Posterior vena cava (tissue), 2 donors: ENCODE results near the gene PPDPF. TPM values are rescaled to one million over a fixed set of nuclear protein-coding genes. Genes with fewer than 3 reads are reported as not detected.
A peak's percentile ranks its signal among the peaks of the same experiment; 100 is the strongest.
"Not testable (repeated sequence)": the region's sequence is repeated elsewhere in the genome, so short reads cannot be mapped to it uniquely, and the experiment has no call there.

Experiments used
- DNase-seq: peaks from one replicate; pipeline ENCODE4 v3.0.0-alpha.2; 2020; ENCODE audit warnings: low spot score
- intact Hi-C, 2 donors: fragments of 100-400 bp; cut with DNase I; formaldehyde crosslinking; loops; one replicate each; pipeline versions ENCODE4 v1.14.1 to v1.14.2; 2022 to 2023
- total RNA-seq, 2 donors: library from RNA; stranded (reverse); fragmentation: NEBNext Ultra II Directional; extraction: Animal tissue kit (Norgen Biotek cat#: 25700); gene quantifications; one replicate each; pipeline ENCODE4 v1.2.1, GENCODE V29; 2021
- donor health status: DM: yes; HTN: yes; CAD: no.
- donor health status: DM: yes; HTN: yes; CAD: no.

The PPDPF gene
- total RNA-seq, 2 donors from 2014 or later: 172 to 331 TPM

DNA sequence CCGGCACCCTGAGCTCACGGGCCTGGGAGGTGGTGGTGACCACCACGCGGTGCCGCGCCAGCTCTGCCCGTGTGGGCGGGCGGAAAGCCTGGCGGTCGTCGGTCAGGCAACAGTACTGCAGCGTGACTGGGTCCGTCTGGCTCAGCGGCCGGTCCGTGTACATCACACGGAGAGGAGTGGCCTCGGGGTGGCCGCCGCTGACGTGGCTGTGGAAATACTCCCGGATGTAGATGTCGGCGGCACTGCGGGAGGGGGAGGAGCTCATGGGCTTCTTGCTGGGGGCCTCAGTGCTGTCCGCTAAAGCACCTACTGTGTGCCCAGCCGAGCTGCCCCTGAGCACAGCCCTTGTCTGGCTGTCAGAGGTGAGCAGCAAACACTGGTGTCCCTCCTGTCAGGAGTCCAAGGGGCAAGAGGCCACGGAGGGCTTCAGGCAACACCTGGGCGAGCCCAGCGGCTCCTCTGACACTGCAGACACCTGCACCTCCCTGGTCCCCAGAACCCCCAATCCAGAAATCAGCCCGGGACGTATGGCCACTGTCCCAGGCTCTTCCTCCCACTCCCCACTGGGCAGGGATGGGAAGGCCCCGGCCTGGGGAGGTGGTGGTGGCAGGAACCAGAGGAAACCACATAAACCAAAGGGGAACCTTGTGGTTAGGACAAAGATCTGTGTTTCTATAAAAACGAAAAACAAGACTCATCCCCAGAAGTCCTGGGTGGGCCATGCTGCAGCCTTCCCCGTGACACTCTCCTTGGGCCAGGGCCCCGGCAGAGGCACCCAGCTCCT lies 47.0 kb downstream of the PPDPF start:
- intact Hi-C loops: no loop called here
- DNase-seq: peak; percentile 93

- no peak for DNase-seq
Measured at GRCh38 chr20:63568170-63568981, 47.8 kb downstream of the PPDPF start.

GRCh38 chr20:63568986-63569949 lies 48.7 kb downstream of the PPDPF start:
- DNase-seq: no peak
- intact Hi-C loops: no loop called here

More at GRCh38 chr20:63568170-63568981, 47.8 kb downstream of the PPDPF start:
- intact Hi-C loops: no loop called here

DNA sequence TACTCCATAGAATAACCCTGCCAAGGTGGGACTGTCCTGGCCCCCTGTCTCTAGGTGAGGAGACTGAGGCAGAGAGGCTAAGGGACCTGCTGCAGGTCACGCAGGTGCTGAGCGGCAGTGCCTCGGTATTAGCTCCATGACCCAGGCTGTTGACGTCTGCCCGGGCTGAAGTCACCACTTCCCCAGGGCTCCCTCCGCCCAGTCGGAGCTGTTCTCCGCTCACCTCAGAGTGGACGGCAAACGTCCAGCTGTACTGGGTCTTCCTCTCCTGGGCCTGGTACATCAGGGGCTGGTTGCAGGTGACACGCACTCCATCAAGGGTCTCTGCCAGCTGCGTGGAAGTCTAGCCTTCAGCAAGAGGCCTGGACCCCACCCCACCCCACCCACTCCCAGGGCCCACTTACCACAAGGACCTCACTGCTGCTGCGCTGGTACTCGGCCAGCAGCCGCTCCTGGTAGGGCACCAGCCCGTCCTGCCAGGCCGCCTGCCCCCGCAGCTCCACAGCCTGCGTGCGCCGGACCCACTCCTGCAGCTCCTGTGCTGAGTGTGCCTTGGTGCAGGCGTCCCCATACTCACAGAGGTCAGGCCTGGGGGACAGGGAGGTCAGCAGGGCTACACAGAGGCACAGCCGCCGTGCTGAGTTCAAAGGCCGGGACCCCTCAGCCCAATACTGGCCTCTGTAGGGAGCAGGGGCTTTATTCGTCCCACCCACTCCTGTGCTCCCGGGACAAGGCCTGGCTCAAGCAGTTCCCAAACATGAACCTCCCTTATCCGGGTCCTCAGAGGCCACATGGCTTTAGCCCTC lies 49.9 kb downstream of the PPDPF start:
- intact Hi-C loops: loop anchor here in 1 of 2 donors (5.0 kb wide), 1 partner anchor 1368 kb away; no protein-coding TSS in a partner anchor
- DNase-seq: no peak

- DNase-seq: not testable (repeated sequence)
- intact Hi-C loops: loop anchor here in 1 of 2 donors (5.0 kb wide), 1 partner anchor 1369 kb away; no protein-coding TSS in a partner anchor
Measured at GRCh38 chr20:63571087-63571478, 50.5 kb downstream of the PPDPF start.

Other genes starting within 250 kb of the PPDPF start
- gene ARFGAP1, start 248.0 kb upstream of the PPDPF start, total RNA-seq: 10 to 100 TPM; 58.6 to 62.6 TPM
- gene COL20A1, start 227.6 kb upstream of the PPDPF start, total RNA-seq: under 1 TPM in 1 of 2 donors, not detected in 1; 0.14 TPM
- gene CHRNA4, start 159.4 kb upstream of the PPDPF start, total RNA-seq: not detected
- not detected for gene KCNQ2, start 48.1 kb upstream of the PPDPF start, total RNA-seq
- 1 to 10 TPM in 1 of 2 donors, under 1 TPM in 1; 0.42 to 2.6 TPM for gene EEF1A2, start 21.7 kb upstream of the PPDPF start, total RNA-seq
- under 1 TPM in 1 of 2 donors, not detected in 1; 0.60 TPM for gene PTK6, start 16.6 kb downstream of the PPDPF start, total RNA-seq
- not detected for gene SRMS, start 27.0 kb downstream of the PPDPF start, total RNA-seq
- gene FNDC11, start 33.4 kb downstream of the PPDPF start, total RNA-seq: under 1 TPM in 1 of 2 donors, not detected in 1; 0.19 TPM
- 10 to 100 TPM; 13.7 to 25.5 TPM for gene HELZ2, start 53.5 kb downstream of the PPDPF start, total RNA-seq
- 1 to 10 TPM; 6.9 to 8.8 TPM for gene GMEB2, start 106.3 kb downstream of the PPDPF start, total RNA-seq
- gene STMN3, start 132.7 kb downstream of the PPDPF start, total RNA-seq: 10 to 100 TPM; 11.7 to 27.3 TPM
- gene RTEL1, start 137.5 kb downstream of the PPDPF start, total RNA-seq: 10 to 100 TPM; 28.3 to 28.7 TPM
- gene TNFRSF6B, start 175.9 kb downstream of the PPDPF start, total RNA-seq: 1 to 10 TPM; 5.4 to 7.0 TPM
- 10 to 100 TPM; 35.7 to 38.1 TPM for gene ARFRP1, start 187.2 kb downstream of the PPDPF start, total RNA-seq
- gene ZGPAT, start 187.3 kb downstream of the PPDPF start, total RNA-seq: 10 to 100 TPM; 15.1 to 15.2 TPM
- gene LIME1, start 215.9 kb downstream of the PPDPF start, total RNA-seq: 1 to 10 TPM; 4.2 to 4.9 TPM
- gene SLC2A4RG, start 219.0 kb downstream of the PPDPF start, total RNA-seq: 100 to 1,000 TPM in 1 of 2 donors, 10 to 100 TPM in 1; 54.0 to 112 TPM